HG02610 (cell line): ENCODE results near the gene GTPBP3.

Experiments used
- ATAC-seq: cut with Tn5 transposase; IDR thresholded peaks from one replicate; pipeline ENCODE4 v1.9.1; 2021; ENCODE audit warnings: mild to moderate bottlenecking, moderate library complexity; ENCODE audit not compliant: unreplicated experiment

Gene GTPBP3

DNA sequence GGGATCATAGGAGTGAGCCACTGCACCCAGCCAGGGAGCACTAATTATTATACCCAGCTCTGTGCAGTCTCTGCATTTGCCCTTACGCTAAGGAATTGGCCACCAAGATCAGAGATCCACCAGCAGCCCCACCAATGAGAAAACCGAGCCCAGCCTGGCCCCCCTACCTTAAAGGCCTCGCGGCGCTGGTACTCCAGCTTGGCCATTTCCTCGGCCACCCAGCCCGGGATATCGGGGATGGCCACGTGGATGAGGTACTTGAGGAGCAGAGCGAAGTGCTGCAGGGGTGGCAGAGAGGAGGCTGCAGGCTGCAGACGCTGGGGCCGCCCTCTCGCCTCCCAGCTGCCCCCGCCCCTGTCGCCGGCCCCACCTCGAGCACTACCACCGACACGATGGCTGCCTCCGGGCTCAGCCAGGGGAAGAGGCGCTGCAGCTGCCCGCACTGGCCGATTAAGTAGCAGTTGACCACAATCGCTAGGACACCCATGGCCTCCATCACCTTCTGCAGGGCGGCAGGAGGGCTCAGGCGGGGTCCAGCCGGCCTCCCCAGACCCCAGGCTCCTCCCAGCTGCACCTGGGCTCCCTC, 10.2 kb upstream of the GTPBP3 start:
- no peak for ATAC-seq

DNA sequence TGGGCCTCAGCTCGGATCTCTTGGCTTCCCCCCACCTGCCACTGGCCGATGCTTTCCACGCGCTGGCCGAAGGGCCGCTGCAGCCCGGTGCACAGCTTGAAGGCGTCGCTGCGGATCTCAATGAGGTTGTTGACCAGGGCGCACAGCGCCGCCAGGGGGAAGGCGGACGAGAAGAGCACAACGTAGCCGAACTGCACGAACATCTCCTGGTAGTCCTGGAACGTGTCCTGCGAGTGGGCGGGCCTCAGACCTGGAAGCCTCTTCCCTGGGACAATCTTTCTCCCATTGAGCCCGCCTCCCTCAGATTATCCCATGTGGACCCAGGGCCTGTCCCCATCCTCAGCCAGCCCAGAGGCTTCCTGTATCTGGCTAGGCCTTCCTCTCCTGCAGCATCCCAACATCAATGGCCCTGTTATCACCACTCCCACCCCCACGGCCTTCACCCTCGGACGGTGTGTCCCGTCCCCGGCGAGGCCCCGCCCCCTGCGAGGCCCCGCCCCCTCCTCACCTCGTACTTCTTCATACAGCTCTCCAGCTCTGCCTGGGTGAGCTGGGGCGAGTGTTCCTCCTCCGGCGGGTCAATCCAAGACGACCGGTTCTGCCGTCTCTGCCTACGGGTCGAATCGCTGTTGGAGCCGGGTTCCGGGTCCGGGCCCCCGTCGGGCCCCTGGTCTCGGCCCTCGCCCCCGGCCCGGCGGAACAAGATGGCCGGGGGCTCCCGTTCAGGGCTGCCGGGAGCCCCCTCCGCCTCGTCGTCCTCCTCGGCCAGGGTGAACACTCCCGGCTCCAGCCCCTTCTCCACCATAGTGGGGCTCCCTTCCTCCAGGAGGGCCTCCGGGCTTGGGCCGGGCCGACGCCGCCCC, 9.5 kb upstream of the GTPBP3 start:
- no peak for ATAC-seq

DNA sequence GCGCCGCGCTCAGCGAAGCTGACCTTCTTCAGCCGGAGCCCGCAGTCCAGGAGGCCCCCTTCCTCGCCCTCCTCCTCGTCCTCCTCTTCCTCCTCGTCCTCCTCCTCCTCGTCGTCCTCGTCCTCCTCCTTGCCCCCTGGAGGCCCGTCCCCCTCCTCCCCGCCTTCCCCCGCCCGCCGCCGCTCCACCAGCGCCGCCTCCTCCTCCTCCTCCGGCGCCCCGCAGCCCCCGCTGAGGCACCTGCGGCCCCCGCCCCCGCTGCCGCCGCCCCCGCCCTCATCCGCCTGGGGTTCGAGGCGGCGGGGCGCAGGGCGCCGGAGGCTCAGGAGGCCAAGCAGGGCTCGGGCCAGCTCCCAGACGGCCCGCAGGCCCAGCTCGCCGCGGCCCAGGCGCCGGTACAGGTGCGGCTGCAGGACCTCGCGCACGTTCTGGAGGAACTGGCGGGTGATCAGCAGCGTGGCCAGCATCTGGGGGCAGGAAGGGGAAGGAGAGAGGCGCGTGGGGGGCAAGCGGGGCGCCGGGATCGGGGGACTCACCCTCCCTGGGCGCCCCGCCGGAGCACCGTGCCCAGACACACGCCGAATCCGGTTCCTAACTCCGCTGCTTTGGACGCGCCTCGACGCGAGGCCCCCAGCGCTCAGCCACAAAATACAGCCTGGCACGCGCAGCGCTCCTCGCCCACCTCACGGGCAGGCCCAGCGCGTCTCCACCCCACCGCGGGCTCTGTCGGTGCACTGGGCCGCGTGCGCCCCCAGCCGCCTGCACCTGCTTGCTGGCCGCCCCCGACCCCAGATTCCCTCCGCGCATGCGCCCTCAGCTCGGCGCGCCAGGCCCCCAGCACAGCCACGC, 8.6 kb upstream of the GTPBP3 start:
- no peak for ATAC-seq

DNA sequence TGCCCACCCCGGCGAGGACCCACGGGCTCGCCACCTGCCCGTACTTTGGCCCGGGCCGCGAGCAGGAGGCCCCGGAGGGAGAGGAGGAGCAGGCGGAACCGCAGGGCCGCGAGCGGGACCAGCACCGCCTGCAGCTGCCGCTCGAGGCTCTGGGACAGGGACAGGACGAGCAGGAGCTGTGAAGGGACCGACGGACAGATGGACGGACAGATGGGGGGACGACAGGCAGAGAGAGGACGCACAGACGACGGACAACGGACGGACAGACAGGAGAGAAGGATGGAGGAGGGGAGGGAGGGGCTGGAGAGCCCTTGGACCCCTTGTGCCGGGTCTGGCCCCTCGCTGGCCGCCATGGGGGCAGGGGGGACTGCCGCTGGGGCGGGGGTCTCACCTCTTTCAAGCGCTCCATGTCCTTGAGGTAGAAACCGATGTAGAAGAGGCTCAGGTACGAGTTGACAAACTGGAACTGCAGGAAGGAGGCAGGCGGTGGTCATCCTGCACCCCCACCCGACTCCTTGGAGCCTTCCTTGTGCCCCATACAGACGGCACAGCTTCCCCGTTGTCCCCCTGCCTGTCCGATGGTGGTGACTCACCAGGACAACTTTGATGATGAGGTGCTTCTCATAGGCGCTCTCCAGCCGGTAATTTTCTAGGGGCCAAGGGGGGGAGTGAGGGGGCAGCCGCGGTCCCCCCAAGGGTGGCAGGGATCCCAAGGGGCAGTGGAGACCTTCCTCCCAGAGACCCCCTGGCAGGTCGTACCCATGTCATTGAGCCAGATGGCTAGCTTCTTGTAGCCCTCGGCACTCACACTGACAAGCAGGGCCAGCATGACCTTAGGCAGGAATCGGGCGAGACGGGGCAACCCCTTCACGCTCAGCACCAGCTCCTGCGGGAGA, 7.7 kb upstream of the GTPBP3 start:
- no peak for ATAC-seq

DNA sequence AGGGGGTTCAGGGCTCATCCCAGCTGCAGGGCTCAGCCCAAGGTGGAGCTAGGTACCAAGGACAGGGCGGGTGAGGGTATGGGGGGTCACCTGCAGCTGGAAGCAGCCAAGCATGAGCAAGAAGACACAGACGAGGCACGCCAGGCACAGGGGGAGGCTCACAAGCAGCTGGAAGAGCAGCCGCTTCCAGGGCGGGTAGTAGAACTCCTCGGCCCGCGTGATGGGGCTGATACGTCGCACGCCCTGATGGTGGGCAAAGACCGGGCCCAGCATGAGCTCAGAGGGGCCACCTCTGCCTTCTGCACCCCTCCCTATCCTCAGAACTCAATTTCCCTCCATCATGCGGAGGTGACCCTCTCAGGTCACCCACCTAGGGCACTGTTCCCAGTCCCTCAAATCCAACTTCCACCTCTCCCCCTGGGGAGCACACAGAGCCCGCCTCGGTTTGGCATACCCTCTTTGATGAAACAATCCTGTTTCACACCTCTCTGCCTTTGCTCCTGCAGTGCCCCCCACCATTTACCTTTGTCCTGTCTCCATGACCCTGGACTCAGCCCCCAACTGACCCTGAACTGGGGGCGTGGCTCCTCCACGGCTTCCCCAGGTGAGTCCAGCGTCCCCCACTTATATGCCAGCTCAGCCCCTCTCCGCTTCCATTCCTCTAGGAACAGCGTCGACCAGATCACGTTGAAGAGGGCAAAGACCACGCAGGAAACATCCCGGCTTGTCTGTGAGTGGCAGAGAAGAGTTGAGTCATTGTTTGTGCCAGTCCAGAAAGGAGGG, 6.9 kb upstream of the GTPBP3 start:
- ATAC-seq, result no peak

DNA sequence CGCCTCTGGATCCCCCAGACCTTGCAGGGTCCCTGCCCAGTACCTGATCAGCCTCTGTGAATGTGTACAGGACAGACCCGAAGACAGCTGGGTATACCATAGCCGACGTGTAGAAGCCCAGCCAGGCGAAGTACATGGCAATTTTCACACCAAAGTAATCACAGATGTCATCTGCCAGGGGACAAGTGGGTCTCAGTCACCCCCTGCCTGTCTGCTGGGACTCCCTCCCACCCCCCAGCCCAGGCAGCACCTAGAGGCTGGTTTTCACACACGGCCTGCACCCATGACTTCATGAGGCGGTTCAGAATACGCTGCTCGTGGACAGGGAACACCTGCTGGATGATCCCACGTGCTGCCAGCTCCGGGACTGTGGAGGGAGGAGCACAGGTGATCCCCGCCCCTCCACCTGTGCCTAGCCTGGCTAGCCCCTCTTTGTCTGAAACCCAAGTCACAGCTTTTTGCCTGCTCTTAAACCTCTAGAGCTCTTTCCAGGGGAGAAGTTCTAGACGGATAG, 6.3 kb upstream of the GTPBP3 start:
- ATAC-seq, result no peak

DNA sequence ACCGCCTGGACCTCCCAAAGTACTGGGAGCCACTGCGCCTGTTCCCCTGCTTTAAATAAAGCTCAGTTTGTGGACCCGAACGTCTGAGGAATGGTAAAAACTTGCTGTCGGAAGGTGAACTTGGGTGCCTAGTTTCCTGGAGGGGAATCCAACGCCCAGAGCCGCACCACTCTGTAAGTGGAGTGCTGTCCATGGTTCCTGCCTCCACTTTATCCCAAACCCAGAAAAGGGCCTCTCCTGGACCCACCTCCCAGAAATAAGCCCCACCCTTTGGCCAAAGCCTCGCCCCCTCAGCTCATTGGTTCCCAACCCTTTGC, 5.0 kb upstream of the GTPBP3 start:
- no peak for ATAC-seq

DNA sequence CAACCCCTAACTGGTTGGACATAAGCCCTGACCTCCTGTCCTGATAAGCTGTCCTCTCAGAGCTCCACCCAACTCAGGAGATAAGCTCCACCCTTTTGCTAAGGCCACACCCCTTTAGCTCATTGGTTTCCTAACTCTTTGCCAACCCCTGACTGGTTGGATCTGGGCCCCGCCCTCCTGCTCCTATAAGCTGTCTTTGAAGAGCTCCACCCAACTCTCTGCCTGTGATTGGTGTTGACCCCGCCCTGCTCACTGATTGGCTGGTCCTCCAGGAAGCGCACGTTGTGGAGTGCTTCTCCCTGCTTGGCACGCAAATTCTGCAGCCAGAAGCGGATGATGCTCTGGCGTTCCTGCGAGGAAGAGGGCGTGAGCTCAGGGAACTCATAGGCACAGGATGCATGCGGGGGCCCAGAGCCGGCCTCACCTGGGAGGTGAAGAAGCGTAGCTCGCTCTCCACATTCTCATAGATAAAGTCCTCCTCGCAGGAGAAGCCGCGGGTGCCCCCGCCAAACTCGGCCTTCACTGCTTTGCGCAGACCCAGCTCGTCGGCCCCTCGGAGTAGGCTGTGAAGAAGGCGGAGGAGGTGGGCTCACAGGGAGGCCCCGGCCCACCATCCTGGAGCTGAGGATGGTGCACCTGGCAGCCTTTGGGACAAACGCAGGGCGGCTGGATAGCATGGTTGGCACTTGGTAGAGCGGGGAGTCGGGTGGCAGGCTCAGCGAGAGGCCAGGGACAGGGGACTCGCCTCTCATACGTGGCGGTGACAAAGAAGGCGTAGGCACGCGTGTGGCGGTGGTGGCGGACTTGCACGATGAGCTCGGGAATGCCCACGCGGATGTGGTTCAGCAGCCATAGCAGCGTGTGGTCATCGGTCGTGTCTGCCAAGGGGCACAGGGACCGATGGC, 4.4 kb upstream of the GTPBP3 start:
- ATAC-seq, result no peak

DNA sequence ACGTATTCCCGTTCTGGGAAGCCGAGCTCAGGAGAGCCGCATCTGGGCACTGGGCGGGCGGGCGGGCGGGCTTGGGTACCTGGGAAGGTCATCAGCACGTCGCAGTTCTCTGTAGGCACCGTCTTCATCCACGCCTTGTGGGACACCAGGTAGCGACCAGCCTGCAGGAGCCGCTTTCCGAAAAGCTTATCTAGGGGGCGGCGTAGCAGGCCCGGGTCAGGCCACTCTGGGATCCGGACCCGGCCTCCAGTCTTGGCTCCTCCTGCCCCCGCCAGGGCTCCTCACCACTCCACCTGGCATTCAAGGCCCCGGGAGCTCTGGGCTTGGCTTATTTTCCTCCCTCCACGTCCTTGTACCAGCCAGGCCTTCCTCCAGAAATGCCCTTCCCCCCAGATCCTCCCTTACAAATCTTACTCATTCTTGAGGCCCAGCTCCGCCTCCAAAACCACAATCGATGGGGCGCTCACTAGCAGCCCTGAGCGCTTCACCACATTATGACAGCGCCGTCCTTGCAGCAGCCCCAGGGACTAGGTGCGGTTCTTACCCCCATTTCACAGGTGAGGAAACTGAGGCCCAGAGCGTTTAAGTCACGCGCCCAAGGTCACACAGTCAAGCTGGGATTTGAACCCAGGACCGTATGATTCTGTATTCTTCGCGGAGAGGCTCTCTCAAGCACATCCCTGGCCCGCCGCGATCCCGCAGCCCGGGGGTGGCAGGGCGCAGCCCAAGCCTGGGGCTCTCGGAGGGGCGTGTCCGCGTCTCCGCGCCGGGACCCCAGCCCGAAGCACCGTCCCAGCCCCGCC, 3.5 kb upstream of the GTPBP3 start:
- ATAC-seq, result no peak

DNA sequence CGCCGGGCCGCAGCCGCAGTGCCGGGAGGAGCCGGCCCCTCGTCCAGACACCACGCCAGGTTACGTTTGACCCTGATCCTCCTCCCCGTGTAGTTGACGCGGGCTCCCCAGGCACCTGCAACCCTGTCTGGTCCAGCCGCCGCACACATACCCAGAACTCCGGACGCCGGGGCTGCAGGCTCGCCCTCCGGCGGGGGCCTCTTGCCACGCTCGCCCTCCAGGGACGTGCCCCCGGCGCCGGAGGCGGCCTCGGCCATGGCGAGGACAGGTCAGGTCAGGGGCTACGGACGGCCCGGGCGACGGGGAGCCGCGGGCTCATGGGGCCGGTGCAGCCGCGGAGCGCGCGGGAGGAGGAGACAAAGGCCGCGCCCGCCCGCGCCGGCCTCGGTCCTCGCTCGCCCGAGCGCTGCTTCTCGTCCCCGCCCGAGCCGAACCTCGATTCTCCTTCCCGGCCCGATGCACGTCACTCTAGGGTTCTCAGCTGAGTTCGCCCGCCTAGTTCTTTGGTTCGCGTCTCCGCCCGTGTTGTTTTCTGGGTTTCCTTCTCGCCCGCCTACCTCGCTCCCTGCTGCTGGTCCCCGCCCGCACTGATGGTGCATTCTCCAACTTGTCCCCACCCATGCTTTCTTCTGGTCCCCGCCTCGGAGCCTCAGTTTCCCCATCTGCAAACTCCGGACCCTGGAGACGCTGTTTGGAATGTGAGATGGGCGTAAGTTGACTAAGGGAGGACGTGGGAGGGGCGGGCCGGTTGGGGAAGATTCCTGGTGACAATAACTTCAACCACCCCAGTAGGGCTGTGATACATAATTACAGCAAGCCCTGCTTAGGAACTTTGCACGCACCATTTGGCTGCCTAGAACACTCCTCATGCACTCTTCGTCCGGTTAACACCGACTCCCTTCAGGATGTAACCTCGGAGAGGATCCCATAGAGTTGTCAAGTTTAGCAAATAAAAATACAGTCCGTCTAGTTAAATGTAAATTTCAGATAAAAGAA, 2.6 kb upstream of the GTPBP3 start, which contains the start of gene ANO8:
Gene ANO8 (minus strand): TSS at position 442 of the 996 bp plus-strand sequence. CDS start 185 bp downstream, at position 257.
- ATAC-seq, result peak; percentile 46

DNA sequence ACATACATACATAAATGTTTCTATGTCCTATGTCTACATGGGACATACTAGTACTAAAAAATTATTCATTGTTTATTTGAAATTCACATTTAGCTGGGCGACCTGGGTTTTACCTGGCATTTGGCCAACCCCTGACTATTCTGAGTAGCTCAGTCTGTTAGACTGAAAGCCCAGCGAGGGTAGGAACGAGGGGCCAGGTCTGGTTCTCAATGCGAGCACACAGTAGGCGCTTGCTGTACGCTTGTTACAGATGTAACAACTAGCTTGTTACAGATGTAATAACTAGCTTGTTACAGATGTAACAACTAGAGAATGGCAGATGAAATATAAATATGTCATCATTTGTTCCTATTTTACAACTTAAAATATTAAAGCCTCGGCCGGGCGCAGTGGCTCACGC, 1.8 kb upstream of the GTPBP3 start:
- ATAC-seq, result no peak

DNA sequence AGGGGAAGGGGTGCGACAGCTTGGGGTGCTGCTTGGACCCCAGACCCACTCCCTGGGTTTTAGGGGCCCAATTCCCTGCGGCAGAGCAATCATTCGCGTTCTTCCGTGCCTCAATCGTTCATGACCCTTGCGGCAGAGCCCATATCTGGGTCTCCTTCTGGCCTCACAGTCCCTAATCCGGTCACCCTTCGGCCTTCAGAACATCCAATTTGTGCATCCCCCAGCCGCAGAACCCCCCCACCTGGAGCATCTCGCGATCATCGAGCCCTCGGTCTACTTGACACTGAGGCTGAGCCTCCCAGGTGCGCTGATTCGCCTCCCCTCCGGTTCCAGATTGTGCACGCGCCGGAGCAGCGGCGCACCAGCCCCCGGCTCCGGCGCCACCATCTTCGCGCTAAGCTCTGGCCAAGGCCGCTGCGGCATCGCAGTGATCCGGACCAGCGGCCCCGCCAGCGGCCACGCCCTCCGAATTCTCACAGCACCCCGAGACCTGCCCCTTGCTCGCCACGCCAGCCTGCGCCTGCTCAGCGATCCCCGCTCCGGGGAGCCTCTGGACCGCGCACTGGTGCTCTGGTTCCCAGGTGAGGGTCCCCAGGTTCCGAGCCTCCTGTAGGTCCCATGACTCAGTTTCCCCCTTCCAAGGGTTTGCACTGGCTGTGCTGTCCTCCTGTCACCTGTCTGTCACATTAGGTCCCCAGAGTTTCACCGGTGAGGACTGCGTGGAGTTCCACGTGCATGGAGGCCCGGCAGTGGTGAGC, 501 bp downstream of the GTPBP3 start:
- ATAC-seq, result no peak

DNA sequence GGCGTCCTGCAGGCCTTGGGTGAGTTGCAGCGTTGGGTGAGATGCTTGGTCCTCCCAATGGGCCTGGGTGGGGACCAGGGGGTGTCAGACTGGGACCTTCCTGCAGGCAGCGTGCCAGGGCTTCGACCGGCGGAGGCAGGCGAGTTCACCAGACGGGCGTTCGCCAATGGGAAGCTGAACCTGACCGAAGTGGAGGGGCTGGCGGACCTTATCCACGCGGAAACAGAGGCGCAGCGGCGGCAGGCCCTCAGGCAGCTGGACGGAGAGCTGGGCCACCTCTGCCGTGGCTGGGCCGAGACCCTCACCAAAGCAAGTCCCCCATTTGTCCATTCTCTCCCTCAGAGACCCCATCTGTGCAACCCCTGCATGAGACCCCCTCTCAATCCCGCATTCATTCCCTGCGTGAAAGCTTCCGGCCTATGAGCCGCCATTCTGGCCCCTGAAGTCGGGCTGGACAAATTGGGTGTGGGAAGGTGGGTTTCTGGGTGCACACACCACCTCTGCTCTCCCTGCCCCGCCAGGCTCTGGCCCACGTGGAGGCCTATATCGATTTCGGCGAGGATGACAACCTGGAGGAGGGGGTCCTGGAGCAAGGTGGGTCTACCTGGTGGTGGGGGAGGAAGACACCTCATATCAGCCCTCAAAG, 1.2 kb downstream of the GTPBP3 start:
- ATAC-seq, result no peak

DNA sequence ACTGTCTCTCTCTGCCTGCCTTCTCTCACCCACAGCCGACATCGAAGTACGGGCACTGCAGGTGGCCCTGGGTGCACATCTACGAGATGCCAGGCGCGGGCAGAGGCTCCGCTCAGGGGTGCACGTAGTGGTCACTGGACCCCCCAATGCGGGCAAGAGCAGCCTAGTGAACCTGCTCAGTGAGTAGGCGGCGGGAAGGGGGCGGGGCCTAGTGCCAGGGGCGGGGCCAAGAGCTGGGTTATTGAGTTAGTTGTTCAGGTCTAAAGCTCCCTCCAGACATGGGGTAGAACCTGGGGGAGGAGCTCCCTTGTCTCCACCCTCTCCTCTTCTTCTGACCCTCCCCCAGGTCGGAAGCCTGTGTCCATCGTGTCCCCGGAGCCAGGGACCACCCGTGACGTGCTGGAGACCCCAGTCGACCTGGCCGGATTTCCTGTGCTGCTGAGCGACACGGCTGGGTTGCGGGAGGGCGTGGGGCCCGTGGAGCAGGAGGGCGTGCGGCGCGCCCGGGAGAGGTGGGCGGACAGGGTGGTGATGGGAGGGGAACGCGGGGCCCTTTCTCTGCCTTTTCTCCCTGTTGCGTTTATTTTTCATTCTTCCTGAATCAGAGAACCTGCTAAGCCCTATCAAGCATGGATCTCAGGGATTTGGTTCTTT, 1.9 kb downstream of the GTPBP3 start:
- no peak for ATAC-seq

DNA sequence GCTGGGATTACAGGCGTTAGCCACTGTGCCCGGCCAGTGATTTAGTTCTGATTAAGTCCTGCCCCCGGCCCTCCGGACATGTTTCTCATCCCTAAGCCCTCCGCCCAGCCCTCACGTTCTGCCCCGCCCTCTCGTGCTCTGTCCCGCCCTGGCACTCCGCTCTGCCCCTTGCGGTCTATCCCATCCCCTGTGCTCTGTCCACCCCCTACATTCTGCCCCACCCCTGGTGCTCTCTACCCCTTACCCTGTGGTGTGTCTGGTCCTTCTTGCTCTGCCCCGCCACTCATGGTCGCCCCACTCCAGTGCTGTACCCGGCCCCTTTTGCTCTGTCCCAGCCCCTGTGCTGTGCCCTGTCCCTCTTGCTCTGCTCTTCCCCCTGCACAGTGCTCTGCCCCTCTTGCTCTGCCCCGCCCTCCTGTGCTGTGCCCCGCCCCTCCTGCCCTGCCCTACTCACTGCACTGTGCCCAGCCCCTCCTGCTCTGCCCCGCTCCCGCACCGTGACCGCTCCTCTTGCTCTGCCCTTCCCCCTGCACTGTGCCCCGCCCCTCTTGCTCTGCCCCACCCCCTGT, 3.0 kb downstream of the GTPBP3 start:
- ATAC-seq, result no peak
